ENCODE results near the gene PAX5.
A peak's percentile ranks its signal among the peaks of the same experiment; 100 is the strongest.
"Not testable (repeated sequence)": the region's sequence is repeated elsewhere in the genome, so short reads cannot be mapped to it uniquely, and the experiment has no call there.

PAX5 gene

GRCh38 chr9:36878986-36879982, 154.8 kb downstream of the PAX5 start:
- DNase-seq (ENCODE audit: low read depth): no peak

DNA sequence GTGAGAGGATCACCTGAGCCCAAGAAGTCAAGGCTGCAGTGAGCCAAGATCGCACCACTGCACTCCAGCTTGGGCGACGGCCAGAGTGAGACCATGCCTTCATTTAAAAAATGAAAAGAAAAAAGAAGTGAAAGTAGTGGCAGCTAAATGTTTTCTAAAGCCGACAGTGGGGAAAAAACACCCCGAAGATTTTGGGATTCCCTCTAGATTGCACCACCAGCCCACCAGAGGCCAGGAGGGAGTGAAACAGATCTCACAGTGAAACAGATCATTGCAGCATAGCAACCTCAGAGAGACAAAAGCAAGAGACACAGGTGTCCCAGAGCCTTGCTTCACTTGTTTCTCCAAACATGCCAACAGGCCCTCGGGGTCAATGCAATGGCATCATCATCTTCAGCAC, 156.8 kb downstream of the PAX5 start:
- no peak for DNase-seq (ENCODE audit: low read depth)

DNA sequence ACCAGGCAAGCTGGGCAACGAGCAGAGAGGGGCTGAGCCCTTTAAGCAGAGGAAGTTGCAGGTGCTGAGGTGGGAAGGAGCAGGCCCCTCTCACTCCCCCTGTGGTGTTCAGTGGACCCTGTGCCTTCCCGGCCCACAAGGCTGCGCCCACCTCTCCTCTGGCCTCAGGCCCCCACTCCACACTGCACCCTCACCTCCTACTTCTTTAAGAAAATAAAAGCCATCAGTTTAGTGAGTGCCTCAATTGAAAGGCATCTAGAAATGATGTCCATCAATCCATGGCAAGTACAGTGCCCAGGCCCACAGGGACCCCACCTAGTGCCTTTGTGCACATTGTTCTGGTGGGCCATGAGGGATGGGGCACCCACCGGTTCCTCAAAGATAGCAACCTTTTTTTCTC, 158.0 kb downstream of the PAX5 start:
- no peak for DNase-seq (ENCODE audit: low read depth)

DNA sequence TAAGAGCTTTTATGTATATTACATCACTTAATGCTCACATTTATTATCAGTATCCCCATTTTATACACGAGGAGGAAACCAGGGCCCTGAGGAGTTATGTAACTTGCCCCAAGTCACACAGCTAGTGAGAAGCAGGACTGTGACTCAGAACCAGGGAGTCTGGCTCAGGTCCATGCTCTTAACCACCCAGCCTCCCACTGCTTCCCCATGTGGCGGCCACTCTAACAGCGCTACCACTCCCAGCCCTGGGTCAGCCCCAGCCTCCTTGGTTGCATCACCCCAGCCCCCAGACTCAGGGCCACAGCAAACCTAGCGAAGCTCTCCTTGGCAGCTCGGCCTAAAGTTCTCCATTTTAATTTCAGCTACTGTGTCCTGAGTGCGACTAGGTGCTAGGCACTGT, 159.1 kb downstream of the PAX5 start:
- no peak for DNase-seq (ENCODE audit: low read depth)

DNA sequence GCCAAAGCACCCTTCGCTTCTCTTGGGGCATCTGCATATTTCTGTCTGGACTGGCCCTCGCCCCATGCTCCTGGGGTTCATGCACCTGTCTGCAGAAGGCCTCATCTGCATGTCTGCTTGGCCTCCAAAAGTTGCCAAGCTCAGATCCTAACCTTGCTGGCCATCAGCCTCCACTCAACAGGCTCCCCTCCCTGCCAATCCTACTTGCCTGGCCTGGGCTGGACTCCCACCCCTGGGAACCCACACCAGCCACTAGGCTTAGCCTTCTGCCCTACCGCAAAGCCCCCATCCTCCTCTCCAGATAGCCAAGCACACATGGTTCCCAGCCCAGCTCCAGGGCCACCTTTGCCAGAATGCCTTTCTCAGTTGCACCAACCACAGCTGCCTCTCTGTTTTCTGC, 159.8 kb downstream of the PAX5 start:
- no peak for DNase-seq (ENCODE audit: low read depth)

GRCh38 chr9:36873247-36873875, 160.7 kb downstream of the PAX5 start:
- peak; percentile 47 for DNase-seq (ENCODE audit: low read depth)

GRCh38 chr9:36872641-36873040, 161.4 kb downstream of the PAX5 start:
- DNase-seq (ENCODE audit: low read depth): no peak

GRCh38 chr9:36871606-36872005, 162.5 kb downstream of the PAX5 start:
- no peak for DNase-seq (ENCODE audit: low read depth)

- no peak for DNase-seq (ENCODE audit: low read depth)
These were observed 163.1 kb downstream of the PAX5 start for GRCh38 chr9:36870960-36871359.

GRCh38 chr9:36869605-36870004, 164.5 kb downstream of the PAX5 start:
- DNase-seq (ENCODE audit: low read depth): not testable (repeated sequence)

DNA sequence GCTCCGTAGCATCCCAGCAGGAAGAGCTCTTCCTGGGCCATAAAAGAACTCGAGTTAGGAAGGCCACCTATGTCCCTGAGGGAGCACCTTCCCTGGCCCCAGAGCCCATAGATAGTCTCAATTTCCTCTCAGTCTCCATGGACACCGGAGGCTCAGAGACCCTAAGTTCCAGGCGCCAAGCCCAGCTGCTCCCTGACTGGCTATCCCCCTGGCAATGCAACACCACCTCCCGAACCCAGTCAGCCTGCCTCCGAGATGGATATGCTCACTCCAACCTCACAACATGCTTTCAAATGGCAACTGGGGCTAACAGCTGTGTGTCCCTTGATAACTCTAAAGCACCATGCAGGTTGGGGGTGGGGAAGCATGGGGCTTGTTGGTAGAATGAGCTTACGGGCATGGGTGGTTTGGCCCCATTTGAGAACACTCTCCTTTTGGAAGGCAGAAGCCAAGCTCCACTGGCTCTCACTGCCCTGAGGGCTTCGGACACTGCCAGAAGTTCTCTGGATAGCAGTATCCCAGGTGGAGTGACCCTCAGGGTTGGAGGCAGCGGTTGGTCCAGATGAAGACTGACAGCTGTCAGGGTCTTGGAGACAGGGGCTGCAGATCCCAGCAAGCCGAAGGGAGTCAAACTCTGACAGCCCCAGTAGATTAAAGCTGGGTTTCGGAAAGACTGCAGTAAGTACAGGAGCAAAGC, 165.3 kb downstream of the PAX5 start:
- DNase-seq (ENCODE audit: low read depth): no peak

GRCh38 chr9:36867672-36868471, 166.2 kb downstream of the PAX5 start:
- DNase-seq (ENCODE audit: low read depth): no peak

- DNase-seq (ENCODE audit: low read depth): no peak
These were observed 166.8 kb downstream of the PAX5 start for GRCh38 chr9:36867241-36867640.

DNA sequence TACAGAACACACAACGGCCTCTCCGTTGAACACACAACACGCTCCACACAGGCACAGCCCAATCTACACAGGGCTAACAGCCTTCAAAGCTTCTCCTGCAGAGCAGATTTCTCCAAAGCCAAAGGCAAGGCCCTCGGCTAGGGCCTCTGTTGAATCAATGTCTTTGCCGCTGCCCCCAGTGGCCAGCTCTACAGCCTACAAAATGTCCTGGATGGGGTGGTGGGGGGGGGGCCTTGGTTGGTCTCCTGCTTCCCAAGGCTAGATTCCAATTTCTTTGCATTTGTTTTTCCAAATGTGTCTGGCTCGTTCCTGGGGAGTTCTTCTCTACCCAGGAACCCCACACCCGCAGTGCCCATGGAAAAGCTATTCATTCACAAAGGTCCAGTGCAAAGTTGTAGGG, 167.2 kb downstream of the PAX5 start:
- no peak for DNase-seq (ENCODE audit: low read depth)

DNA sequence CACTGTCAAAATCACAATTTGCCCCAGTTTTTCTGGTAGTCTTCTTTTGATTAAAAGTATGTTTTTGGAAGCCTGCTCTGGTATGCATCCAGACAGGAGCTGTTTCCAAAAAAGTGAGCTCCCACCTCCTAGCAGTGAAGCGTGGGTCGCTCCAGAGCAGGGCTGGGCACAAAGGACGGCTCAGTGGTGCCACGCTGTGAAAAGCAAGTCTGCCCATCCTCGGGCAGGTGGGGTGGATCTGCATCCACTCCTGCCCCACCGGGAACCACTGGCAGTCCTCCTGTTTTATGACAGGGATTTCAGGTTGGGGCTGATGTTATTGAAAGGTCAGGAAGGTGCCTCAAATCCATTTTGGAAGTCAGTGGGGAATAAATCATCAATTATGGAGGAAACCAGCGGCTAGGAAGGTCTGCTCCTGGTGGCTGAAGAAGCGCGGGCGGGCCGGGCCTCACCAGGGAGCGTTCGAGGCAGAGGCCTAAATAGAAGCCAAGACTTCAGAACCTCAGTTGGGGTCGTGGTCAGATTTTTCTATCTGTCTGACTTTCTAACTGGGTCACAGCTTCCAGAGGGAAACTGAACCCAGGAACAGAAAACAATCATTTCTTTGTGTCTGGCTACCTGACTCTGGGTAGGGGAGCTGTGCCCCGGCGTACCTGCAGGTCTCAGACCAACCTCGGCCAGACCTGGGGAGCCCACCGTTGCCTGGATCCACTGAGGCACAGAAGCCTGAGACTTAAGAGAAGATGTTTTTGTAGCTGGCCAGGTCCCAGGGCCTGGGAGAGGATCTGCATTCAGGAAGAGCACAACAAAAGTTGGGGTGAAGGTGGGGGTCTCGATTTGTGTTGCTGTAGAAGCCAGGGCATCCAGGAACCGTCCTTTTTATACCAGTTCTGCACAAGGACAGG, 168.1 kb downstream of the PAX5 start:
- DNase-seq (ENCODE audit: low read depth): no peak

DNA sequence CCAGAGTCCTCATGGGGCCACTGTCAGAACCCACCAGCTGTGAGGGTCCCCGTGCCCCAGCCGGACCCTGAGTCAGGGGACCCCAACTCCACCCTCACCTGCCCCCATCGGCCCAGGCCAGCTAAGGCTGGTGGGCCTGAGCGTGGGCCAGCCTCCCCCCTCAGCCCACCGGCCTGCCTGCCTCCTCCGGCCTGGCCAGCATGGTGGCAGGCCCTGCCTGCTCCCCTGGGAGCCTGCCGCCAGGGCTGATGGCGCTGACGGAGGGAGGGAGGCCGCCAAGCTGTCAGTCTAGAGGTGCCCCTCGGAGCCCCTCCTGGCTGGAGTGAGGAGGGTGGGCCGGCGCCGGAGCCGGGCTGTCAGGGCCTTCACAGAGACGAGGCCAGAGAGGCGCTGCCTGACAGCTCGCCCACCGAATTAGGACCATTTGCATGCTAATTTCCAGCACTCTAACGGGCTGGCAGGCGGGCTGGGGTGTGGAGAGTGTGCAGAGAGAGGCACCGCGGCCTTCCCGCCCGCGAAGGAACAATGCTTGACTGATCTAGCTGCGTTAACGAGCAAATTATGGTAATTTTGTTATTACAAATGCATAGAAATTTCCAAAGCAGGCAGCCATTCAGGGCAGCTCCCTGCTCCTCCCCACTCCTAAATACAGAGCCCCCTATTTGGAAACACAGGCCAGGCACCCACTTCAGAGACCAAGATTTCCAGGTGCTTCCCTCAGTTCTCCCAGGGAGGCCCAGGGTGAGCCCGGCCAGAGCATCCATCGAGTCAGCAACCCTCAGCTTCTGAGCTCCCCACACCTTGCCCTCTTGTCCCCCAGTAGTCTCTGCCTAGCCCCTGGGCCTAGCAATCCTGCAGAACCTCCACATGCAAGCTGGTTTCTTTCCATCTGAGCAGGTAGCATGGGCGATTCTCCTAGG, 169.3 kb downstream of the PAX5 start:
- no peak for DNase-seq (ENCODE audit: low read depth)

DNA sequence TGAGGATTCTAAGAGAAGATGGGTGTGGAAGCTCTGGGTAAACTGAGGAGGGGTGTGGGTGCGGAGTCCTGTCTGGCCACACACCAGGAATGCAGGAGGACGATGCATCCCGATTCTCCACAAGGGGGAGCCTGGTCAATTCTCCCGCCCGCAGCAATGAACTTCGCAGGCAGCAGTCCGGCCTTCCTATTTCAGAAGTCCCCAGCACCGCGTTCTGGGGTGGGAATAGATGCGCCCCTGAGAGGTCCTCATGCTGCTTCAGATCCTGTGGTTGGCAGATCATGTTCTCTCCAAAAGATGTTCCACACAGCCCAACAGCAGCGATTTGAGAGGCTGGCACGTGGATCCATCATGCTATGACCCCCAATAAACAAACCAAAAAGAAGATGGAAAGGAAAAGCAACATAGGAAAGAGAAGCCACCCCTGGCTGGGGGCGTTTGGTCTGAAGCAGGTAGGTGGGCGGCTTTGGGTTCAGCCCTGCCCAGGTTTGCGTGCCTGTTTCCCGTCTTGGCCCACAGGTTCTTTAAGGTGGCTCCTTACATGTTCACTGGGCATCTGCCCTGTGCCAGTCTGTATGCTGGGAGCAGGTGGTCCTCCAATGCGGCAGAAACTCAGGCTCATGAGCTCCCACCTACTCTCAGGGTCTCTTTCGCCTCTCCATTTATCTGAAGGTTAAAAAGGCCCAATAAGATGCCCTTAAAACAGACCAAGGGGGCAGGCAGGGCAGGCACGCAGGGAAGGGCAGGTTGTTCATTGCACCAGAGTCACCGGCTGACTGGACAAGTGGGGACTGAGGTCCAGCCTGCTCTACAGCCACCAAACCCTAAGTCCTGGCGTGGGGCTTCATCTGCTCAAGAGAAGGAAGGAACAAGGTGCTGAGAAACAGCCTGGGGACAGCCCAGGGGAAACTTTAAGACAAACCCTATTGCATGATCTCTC, 171.6 kb downstream of the PAX5 start:
- DNase-seq (ENCODE audit: low read depth): no peak

- no peak for DNase-seq (ENCODE audit: low read depth)
These were observed 172.4 kb downstream of the PAX5 start for GRCh38 chr9:36861528-36862205.
